AG04450 (cell line): Measurements from ENCODE around the gene RAB30. TPM values are rescaled to one million over a fixed set of nuclear protein-coding genes. Genes with fewer than 3 reads are reported as not detected.

Experiments
- CTCF ChIA-PET: fragments of 300-600, 350-600 bp; formaldehyde crosslinking; extraction: SDS; loops from one replicate; lab custom pipeline; 2022; ENCODE audit warnings: antibody characterized with exemption, inconsistent platforms; lab: Charles Lee
- POLR2A ChIA-PET: fragments of 350-600 bp; formaldehyde crosslinking; extraction: SDS; loops from one replicate; lab custom pipeline; 2021; ENCODE audit warnings: antibody characterized with exemption, inconsistent platforms; lab: Yijun Ruan, JAX
- DNase-seq: peaks from one replicate; pipeline ENCODE4 v3.0.0-alpha.2; 2011; ENCODE audit warnings: low read depth, low spot score
- H3K27ac ChIP-seq: one replicate; pipeline ENCODE4 v1.5.1; 2012; ENCODE audit warnings: low read depth, low read length, control low read depth
- H3K27me3 ChIP-seq: one replicate; pipeline ENCODE4 v1.6.0; 2012; ENCODE audit warnings: low read length; ENCODE audit not compliant: control insufficient read depth, insufficient read depth
- H3K4me3 ChIP-seq: 2 replicates; pipeline ENCODE4 v1.5.1; 2011; ENCODE audit warnings: mild to moderate bottlenecking, low read depth, low read length, control low read depth
- H3K9me3 ChIP-seq: 2 replicates; pipeline ENCODE4 v1.5.1; 2012; ENCODE audit warnings: low read length; ENCODE audit not compliant: control insufficient read depth, insufficient read depth
- CTCF ChIP-seq: IDR thresholded peaks from 2 replicates; pipeline ENCODE4 v1.5.1; 2011; ENCODE audit warnings: low read depth, low read length, control low read depth, inconsistent platforms
- polyA plus RNA-seq: library from polyadenylated mRNA; depleted of rRNA; stranded (reverse); fragments of >200 nt; gene quantifications from 2 replicates; pipeline ENCODE4 v1.2.3, GENCODE V29; 2011

The RAB30 gene
- polyA plus RNA-seq, 1 experiment: 11.8 TPM

- peaks cover 3% of the 10 kb centered on the region; the same call in 1 of the 2 replicates for H3K9me3 ChIP-seq
- H3K4me3 ChIP-seq: no peak overlapping the region
- no peak overlapping the region for H3K27ac ChIP-seq
- ChIA-PET POLR2A (no interaction called here), CTCF (no interaction called here)
- H3K27me3 ChIP-seq: no peaks in the 10 kb centered on the region
- TF ChIP-seq CTCF: no peak
- DNase-seq: no peak
Measured at GRCh38 chr11:83026229-83026628, 45.5 kb downstream of the RAB30 start.

- DNase-seq: no peak
- ChIA-PET POLR2A (no interaction called here), CTCF (no interaction called here)
- peaks cover 6% of the 10 kb centered on the region; the same call in 1 of the 2 replicates for H3K9me3 ChIP-seq
- H3K4me3 ChIP-seq: no peak overlapping the region
- no peak for TF ChIP-seq CTCF
- no peak overlapping the region for H3K27ac ChIP-seq
- H3K27me3 ChIP-seq: no peaks in the 10 kb centered on the region
Measured at GRCh38 chr11:83025267-83025704, 46.4 kb downstream of the RAB30 start.

GRCh38 chr11:83024270-83024854 is 47.3 kb downstream of the RAB30 start:
- ChIA-PET POLR2A (no interaction called here), CTCF (no interaction called here)
- no peak for DNase-seq
- peaks cover 6% of the 10 kb centered on the region; the same call in 1 of the 2 replicates for H3K9me3 ChIP-seq
- H3K4me3 ChIP-seq: no peak overlapping the region
- H3K27me3 ChIP-seq: no peaks in the 10 kb centered on the region
- H3K27ac ChIP-seq: no peak overlapping the region
- no peak for TF ChIP-seq CTCF

GRCh38 chr11:83023410-83023809 is 48.3 kb downstream of the RAB30 start:
- no peak for TF ChIP-seq CTCF
- Histone ChIP-seq H3K27me3 (no peaks in the 10 kb centered on the region), H3K9me3 (peaks cover 6% of the 10 kb centered on the region; the same call in 1 of the 2 replicates), H3K4me3 (no peak overlapping the region), H3K27ac (no peak overlapping the region)
- ChIA-PET CTCF (no interaction called here), POLR2A (no interaction called here)
- no peak for DNase-seq

GRCh38 chr11:83021780-83022125 is 49.9 kb downstream of the RAB30 start:
- peaks cover 6% of the 10 kb centered on the region; the same call in 1 of the 2 replicates for H3K9me3 ChIP-seq
- H3K4me3 ChIP-seq: no peak overlapping the region
- H3K27ac ChIP-seq: no peak overlapping the region
- TF ChIP-seq CTCF: no peak
- CTCF ChIA-PET: interaction anchor here (0.7 to 1.0 kb wide), 2 partner anchors 13 to 73 kb away, joined by 3 to 5 read pairs; no protein-coding TSS in a partner anchor
- POLR2A ChIA-PET: interaction anchor here (1.2 kb wide), 1 partner anchor 13 kb away, joined by 3 read pairs; no protein-coding TSS in a partner anchor
- DNase-seq: no peak
- H3K27me3 ChIP-seq: no peaks in the 10 kb centered on the region
